Esophagus muscularis mucosa (tissue), 4 donors: ENCODE measurements around the gene MAD1L1. TPM values are rescaled to one million over a fixed set of nuclear protein-coding genes. Genes with fewer than 3 reads are reported as not detected.

Experiments
- DNase-seq: peaks from one replicate; pipeline ENCODE4 v3.0.0-alpha.2; 2017; ENCODE audit errors: extremely low spot score
- H3K27ac ChIP-seq, 4 donors: fragments of 200-600 bp; sonication (generic); replicated peaks in 1 of 4; 1 replicate in 3 of 4; 2 replicates in 1 of 4; pipeline ENCODE4 v1.5.1; 2016 to 2019; ENCODE audit warnings: mild to moderate bottlenecking in 1 of 4
- H3K27me3 ChIP-seq, 4 donors: fragments of 200-600 bp; sonication (generic); one replicate each; pipeline versions ENCODE4 v1.5.1 to v1.6.0; 2016 to 2019
- H3K36me3 ChIP-seq, 4 donors: fragments of 200-600 bp; sonication (generic); one replicate each; pipeline ENCODE4 v1.5.1; 2016 to 2019
- H3K4me1 ChIP-seq, 4 donors: fragments of 200-600 bp; sonication (generic); one replicate each; pipeline ENCODE4 v1.5.1; 2016 to 2019
- H3K4me3 ChIP-seq, 4 donors: fragments of 200-600 bp; sonication (generic); 1 replicate in 2 of 4; 2 replicates in 2 of 4; pipeline ENCODE4 v1.5.1; 2016 to 2019; ENCODE audit warnings: mild to moderate bottlenecking in 4 of 4, moderate library complexity in 1 of 4
- H3K9me3 ChIP-seq, 4 donors: fragments of 200-600 bp; sonication (generic); 1 replicate in 3 of 4; 2 replicates in 1 of 4; pipeline ENCODE4 v1.5.1; 2016 to 2019
- EP300 ChIP-seq: sonication (generic); formaldehyde crosslinking; IDR thresholded peaks from one replicate; pipeline ENCODE4 v1.6.1; 2017; ENCODE audit warnings: antibody characterized with exemption
- POLR2A ChIP-seq: fragments of 450-650 bp; IDR thresholded peaks from one replicate; pipeline ENCODE4 v1.6.1; 2017; ENCODE audit warnings: antibody characterized with exemption, moderate library complexity, mild to moderate bottlenecking, low read depth
- POLR2AphosphoS5 ChIP-seq, 2 donors: sonication (generic); formaldehyde crosslinking; IDR thresholded peaks; one replicate each; pipeline ENCODE4 v1.6.1; 2017; ENCODE audit warnings: antibody characterized with exemption in 2 of 2
- WGBS: methylation state at CpG from one replicate; pipeline ENCODE4 v1.1.5; 2018; 5-methylcytosine and 5-hydroxymethylcytosine counted together
- intact Hi-C: fragments of 100-400 bp; cut with DNase I; formaldehyde crosslinking; loops from one replicate; pipeline ENCODE4 v1.15.1; 2023
- total RNA-seq, 4 donors: library from RNA; depleted of rRNA; stranded (reverse); fragments of >200 nt; gene quantifications; one replicate each; pipeline versions ENCODE4 v1.1.0 to v1.2.1, GENCODE V29; 2016
- TF ChIP-seq, protein P1 (sequence below), 3 experiments: fragments of 200-600 bp in 2 of 3; fragments of 450-650 bp in 1 of 3; sonication (generic) in 2 of 3; IDR thresholded peaks; one replicate each; pipeline ENCODE4 v1.5.1; 2017 to 2019; ENCODE audit warnings: antibody characterized with exemption in 3 of 3, mild to moderate bottlenecking in 2 of 3, moderate library complexity in 1 of 3

The MAD1L1 gene
- total RNA-seq, 4 donors from 2014 or later: 22.2 to 33.1 (median 29.5) TPM

- no peak overlapping the region for H3K27ac ChIP-seq
- H3K4me3 ChIP-seq: no peak overlapping the region
- H3K9me3 ChIP-seq: no peaks in the 10 kb centered on the region
- no peak for DNase-seq
- peaks cover 6 to 15% (median 11%) of the 10 kb centered on the region in 4 donors for H3K4me1 ChIP-seq
- intact Hi-C loops: no loop called here
- no peaks in the 10 kb centered on the region for H3K27me3 ChIP-seq
- WGBS: 88% methylated on average over 9 of the region's 9 CpGs
- H3K36me3 ChIP-seq: peaks cover 16 to 58% (median 39%) of the 10 kb centered on the region in 4 donors
- TF ChIP-seq, protein P1, sequence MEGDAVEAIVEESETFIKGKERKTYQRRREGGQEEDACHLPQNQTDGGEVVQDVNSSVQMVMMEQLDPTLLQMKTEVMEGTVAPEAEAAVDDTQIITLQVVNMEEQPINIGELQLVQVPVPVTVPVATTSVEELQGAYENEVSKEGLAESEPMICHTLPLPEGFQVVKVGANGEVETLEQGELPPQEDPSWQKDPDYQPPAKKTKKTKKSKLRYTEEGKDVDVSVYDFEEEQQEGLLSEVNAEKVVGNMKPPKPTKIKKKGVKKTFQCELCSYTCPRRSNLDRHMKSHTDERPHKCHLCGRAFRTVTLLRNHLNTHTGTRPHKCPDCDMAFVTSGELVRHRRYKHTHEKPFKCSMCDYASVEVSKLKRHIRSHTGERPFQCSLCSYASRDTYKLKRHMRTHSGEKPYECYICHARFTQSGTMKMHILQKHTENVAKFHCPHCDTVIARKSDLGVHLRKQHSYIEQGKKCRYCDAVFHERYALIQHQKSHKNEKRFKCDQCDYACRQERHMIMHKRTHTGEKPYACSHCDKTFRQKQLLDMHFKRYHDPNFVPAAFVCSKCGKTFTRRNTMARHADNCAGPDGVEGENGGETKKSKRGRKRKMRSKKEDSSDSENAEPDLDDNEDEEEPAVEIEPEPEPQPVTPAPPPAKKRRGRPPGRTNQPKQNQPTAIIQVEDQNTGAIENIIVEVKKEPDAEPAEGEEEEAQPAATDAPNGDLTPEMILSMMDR (IDR thresholded peaks at IDR 0.05): no peak
- TF ChIP-seq POLR2A: no peak
- TF ChIP-seq EP300: no peak
- no peak for TF ChIP-seq POLR2AphosphoS5 (IDR thresholded peaks at IDR 0.05)
These were observed 20.3 kb upstream of the MAD1L1 start for GRCh38 chr7:2253021-2253420.

DNA sequence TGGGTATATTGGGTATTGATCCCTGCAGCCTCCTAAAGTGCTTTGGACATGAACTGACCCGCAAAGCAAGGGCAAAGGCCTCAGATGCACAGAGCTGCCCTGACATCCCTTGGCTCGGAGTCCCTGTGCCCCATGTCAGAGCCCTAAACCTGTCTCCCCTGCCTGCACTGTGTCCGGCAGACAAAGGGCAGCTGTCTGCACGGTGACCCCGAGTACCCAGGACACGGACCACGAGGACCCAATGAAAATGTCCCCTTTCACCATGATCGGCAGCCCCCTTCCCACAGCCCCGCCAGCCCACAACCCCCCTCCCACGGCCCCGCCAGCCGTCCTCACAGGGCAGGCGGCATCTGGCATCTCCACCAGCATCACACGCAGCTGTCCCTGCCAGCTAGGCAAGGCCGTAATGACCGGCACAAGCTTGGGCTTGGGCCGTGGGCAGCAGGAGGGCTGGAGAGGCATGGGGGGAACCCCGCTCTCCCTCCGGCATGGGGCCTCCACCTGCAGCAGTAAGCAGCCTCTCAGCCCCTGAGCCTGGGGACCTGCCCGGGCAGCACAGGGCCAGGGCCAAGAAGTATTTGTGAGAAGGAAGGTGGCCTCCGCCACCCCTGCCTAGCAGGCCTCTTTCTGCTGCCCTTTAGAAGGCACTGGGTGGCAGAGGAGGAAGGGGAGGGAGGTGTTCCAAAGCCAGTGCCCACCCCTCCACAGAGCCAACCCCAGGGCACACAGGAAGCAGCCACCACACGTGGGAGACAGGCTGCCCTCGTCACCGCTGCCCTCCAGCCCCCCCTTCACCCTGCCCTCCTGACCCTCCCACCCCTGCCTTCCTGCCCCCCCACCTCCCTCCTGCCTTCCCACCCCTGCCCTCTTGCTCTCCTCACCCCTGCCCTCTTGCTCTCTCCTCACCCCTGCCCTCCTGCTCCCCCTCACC is 19.4 kb upstream of the MAD1L1 start:
- DNase-seq: no peak
- H3K36me3 ChIP-seq: peaks cover 13 to 51% (median 34%) of the 10 kb centered on the region in 4 donors
- H3K4me1 ChIP-seq: peaks cover 6 to 15% (median 11%) of the 10 kb centered on the region in 4 donors
- TF ChIP-seq POLR2AphosphoS5 (IDR thresholded peaks at IDR 0.05): no peak
- TF ChIP-seq POLR2A: no peak
- TF ChIP-seq, protein P1 (IDR thresholded peaks at IDR 0.05): no peak
- no peak for TF ChIP-seq EP300
- no peaks in the 10 kb centered on the region for H3K9me3 ChIP-seq
- H3K4me3 ChIP-seq: no peak overlapping the region
- WGBS: 83% methylated on average over 22 of the region's 24 CpGs
- H3K27me3 ChIP-seq: no peaks in the 10 kb centered on the region
- intact Hi-C loops: no loop called here
- H3K27ac ChIP-seq: no peak overlapping the region

- DNase-seq: no peak
- Histone ChIP-seq H3K27me3 (no peaks in the 10 kb centered on the region), H3K4me1 (peaks cover 6 to 15% (median 11%) of the 10 kb centered on the region in 4 donors), H3K27ac (no peak overlapping the region), H3K36me3 (peaks cover 6 to 44% (median 27%) of the 10 kb centered on the region in 4 donors), H3K9me3 (no peaks in the 10 kb centered on the region), H3K4me3 (no peak overlapping the region)
- intact Hi-C loops: no loop called here
- 62% methylated on average over 8 of the region's 10 CpGs for WGBS
- TF ChIP-seq, protein P1 (IDR thresholded peaks at IDR 0.05): no peak
- TF ChIP-seq POLR2AphosphoS5 (IDR thresholded peaks at IDR 0.05) (no peak), POLR2A (no peak), EP300 (no peak)
These were observed 18.6 kb upstream of the MAD1L1 start for GRCh38 chr7:2251381-2251780.

- H3K4me3 ChIP-seq: no peak overlapping the region
- DNase-seq: no peak
- H3K27ac ChIP-seq: peak overlapping the region in 1 of 4 donors; percentile 62
- no peaks in the 10 kb centered on the region for H3K9me3 ChIP-seq
- H3K4me1 ChIP-seq: peaks cover 6 to 15% (median 11%) of the 10 kb centered on the region in 4 donors
- H3K36me3 ChIP-seq: peaks cover 5 to 28% (median 12%) of the 10 kb centered on the region in 4 donors
- TF ChIP-seq EP300 (no peak), POLR2AphosphoS5 (IDR thresholded peaks at IDR 0.05) (no peak), POLR2A (no peak)
- TF ChIP-seq, protein P1 (IDR thresholded peaks at IDR 0.05): no peak
- H3K27me3 ChIP-seq: no peaks in the 10 kb centered on the region
- WGBS: 83% methylated on average over 27 of the region's 27 CpGs
- intact Hi-C loops: loop anchor here (5.0 kb wide), 1 partner anchor 102 kb away; the partner anchor contains the start of gene EIF3B
These were observed 17.1 kb upstream of the MAD1L1 start for GRCh38 chr7:2249744-2250323.
